SW 1271 (cell line): ENCODE measurements around the gene PFKL.
"Not testable (repeated sequence)": the region's sequence is repeated elsewhere in the genome, so short reads cannot be mapped to it uniquely, and the experiment has no call there.

Experiments
- DNase-seq, 2 experiments: peaks; one replicate each; lab custom pipeline; 2025; lab: John Stamatoyannopoulos, UW

Gene PFKL

DNA sequence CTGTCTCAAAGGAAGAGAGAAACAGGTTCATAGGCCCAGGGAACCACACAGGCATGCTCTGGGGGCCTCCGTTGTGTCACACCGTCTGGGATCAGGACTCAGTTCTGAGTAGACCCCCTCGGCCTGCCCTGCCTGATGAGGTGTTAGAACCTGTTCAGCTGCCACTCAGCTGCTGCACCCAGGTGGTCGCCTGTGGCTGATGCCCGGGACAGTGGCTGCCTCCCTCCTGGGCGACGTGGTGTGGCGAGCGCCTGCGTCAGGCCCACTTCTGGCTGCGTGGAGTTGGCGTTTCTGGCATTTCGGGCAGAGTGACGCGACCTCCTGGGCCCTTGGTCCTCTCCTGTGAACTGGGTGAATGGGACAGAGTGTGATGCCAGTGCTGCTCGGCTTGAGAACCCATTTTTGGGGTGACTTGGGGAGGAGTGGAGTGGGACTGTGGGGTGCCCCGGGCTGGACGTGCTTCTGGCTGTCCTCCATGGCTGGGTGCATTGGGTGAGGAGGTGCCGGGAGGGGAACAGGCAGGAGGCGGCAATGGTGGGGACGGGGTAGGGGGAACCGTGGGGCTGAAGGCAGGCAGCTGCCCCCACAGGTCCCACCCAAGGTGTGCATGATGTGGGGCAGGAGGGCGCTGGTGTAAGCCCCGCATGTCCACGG is 28.5 kb downstream of the PFKL start:
- DNase-seq, result no peak

DNA sequence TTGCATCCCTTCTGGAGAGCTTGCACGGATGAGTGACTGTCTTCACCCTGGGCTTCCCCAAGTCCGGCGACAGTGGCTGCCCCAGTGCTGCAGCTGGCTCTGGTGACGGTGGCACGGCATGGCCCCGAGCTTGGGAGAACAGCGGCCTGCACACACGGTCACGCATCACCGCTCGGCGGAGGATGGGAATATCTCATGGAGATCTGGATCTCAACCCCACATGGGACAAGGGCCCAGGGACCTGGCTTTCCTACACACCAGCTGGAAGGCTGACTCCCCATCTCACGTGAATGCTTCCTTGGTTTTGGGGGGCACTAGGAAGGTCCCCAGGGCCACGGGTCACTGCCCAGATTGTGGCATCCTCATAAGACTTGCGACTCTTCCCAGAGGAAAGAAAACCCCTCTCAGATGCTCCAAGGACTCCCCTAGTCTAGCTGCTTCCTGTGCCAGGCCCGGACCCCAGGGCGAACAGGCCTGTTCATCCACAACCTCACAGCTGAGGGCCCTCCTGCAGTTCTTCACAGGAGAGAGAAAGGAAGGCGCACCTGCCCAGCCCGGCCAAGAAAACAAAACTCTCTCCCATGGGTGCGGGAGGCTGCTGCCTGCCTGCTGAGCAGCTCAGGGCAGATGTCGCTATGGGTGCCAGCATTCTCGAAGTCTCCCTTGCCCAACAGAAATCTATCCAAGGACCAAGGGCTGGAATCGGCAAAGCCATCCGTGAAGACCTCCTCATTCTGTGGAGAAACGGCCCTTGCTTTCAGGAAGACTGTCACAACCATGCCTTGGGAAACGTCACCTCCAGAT is 29.4 kb downstream of the PFKL start:
- DNase-seq, result no peak

GRCh38 chr21:44329971-44330681 is 30.3 kb downstream of the PFKL start:
- DNase-seq, result no peak

DNA sequence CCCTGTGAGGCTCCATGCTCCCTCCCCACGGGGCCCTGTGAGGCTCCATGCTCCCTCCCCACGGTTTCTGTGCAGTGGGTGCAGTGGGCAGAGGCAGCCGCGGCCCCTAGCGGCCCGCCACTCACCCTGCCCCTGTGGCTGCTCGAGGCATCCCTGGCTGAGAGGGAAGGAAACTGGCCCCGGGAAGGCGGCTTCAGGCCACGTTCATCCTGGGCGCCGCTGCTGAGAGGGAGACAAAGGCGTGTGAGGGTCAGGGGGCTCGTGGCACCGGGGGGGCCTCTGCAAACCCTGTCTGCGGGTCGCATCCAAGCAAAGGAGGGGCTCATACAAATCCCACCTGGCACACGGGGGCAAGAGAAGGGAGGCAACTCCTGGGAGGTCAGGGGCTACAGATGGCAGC is 30.8 kb downstream of the PFKL start:
- no peak for DNase-seq

DNA sequence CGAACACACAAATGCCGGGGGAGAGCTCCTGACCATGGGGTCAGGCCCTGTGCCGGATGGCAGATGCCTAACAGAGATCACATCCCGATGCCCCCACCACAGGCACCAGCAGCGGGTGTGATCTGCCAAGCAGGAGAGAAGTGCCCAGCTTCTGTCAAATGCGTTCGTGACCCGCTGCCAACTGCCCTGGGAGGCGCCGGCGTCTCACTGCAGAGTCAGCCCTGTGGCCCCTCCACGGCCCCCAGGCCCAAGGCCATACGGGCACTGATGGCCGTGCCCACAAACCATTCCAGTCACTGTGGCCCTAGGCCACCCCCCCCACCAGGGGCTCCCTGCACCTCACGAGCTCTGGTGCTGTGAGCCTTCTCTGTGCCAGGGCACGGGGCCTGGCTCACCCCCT is 31.4 kb downstream of the PFKL start:
- DNase-seq, result no peak

- no peak for DNase-seq
Observed at GRCh38 chr21:44331650-44332307, 31.9 kb downstream of the PFKL start.

DNA sequence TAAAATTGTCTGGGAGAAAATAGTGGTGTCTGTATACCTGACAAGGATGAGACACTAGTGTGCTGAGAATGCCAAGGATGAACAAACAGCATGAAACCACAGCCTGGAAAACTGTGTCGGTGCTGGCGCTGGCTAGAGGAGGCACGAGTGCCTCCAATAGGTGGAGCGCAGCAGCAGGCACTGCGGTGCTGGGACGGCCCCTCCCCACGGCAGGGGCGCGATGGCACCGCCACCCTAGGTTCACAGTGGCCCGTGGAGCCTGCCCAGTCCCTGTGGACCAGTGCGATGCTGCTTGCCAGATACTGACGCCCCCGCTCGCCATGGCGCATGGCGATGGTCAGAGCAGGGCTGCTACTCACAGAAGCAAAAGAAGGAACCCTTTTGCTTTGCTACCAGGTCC is 32.5 kb downstream of the PFKL start:
- DNase-seq, result no peak

DNA sequence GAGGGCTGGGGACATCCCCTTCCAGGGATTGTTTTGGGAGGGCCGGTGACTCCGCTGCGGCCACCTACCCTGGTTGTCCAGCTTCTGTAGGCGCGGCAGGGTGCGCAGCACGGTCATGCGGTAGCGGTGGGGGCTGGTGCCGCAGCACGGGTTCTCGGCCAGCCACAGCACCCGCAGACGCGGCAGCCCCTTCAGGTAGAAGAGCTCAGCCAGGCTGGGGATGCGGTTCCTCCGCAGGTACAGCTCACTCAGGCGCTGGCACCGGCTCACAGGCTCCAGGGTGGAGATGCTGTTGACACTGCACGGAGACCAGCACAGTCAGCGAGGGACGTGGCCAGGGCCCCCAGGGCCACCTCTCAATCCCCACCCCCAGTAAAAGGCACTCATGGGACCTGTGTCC is 33.1 kb downstream of the PFKL start:
- DNase-seq, result no peak

DNA sequence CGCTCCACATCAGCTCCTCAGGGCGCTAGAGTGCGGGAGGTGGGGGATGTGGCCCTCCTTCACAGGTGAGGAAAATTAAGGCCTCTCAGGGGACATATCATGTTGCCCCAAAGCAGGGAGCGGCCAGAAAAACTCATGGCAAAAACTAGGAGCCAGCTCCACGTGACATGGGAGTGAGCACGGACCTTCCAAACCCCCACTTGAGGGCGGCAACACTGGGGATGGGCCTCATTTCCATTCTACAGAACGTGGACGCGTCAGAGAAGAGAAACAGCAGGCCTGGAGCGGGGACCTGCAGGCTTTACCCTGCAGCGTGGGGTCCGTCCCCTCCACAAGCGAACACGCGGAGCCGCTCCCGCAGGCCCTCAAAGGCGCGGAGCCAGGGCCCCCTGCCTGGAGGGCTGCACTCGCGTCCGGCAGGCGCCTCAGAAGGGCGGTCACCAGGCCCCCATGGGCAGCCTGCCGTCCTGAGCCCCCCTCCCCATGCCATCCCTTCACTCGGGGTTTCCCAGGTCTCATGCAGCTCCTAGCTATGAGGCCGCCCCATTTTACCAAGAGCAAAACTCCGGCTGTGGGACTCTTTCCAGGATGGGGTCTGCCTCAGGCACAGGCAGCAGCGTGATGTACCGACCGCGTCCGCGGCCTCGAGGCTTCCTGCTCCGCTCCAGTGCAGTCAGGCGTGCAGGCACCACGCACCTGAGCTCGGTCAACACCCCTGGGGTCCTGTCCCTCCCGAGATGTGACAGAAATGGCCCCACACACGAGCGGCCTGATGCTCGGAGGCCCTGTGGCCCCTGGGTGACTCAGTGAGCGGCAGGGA is 33.9 kb downstream of the PFKL start:
- DNase-seq, result no peak

GRCh38 chr21:44334329-44335030 is 34.6 kb downstream of the PFKL start:
- no peak for DNase-seq

GRCh38 chr21:44335266-44336059 is 35.6 kb downstream of the PFKL start:
- no peak for DNase-seq

GRCh38 chr21:44337449-44337848 is 37.6 kb downstream of the PFKL start:
- no peak for DNase-seq

DNA sequence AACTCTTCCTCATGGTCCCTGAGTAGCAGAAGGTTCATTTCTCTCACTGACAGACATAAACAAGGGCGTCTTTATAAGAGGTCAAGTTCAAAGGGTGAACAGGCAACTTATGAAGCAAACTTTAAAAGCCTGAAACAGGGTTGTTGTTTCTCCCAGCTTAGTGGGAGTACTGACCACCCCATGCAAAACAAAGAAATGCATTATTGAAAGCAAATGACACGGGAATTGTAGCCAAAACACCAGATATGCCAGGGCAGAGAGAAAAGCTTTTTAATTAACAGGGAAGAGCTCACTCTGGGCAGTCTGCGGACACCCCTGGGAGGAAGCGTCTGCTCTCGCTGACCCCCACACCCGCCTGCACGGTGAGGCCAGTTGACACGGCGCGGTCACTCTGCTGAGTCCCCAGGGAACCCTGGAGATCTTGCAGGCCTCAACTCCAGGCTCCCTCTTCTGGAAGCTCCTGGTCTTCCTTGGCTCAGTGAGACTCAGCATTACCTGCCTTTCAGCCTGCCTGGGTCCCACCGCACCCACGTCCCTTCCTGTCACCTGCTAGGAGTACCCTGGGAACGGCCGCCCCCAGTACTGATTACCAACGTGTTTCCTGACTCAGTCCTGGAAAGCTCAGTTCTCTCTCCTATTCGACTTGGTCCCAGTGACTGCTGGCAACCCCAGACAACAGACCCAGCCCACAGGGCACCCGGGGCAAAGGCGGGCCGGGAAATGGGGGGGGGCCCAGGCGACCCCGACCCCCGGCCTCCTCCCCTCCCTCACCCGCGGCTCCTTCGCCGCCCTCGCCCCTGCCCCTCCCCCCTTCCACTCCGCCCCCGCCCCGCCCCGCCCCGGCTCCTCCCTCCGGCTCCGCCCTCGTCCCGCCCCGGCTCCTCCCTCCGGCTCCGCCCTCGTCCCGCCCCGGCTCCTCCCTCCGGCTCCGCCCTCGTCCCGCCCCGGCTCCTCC is 38.4 kb downstream of the PFKL start:
- DNase-seq, result peak in 1 of 2 experiments; percentile 20

- DNase-seq, result peak; percentile 48 to 84
Observed at GRCh38 chr21:44338971-44339910, 39.4 kb downstream of the PFKL start, which contains the start of gene CFAP410. Gene CFAP410, minus strand, starts transcription at chr21:44339390. Its CDS starts 196 bp downstream, at chr21:44339194.

GRCh38 chr21:44341726-44342458 is 42.0 kb downstream of the PFKL start:
- DNase-seq, result not testable (repeated sequence)

DNA sequence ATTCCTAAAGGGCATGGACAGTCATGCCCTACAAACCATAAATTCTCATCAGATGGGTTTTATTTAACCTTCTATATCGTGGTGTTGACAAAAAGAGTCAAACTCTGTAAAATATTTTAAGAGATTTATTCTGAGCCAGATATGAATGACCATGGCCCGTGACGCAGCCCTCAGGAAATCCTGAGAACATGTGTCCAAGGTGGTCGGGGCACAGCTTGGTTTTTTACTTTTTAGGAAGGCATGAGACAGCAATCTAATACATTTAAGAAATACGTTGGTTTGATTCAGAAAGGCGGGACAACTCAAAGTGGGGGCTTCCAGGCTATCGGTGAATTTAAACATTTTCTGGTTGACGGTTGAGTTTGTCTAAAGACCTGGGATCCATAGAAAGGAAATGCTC is 43.1 kb downstream of the PFKL start:
- DNase-seq, result not testable (repeated sequence)
